Mesendoderm (in vitro differentiated cells): Measurements from ENCODE around the gene DUSP8.

Source experiments
- DNase-seq: peaks from one replicate; pipeline ENCODE4 v3.0.0; 2013
- H2AK5ac ChIP-seq: 2 replicates; pipeline ENCODE4 v1.6.1; 2013; ENCODE audit warnings: low read length, inconsistent platforms
- H2BK120ac ChIP-seq: 2 replicates; pipeline ENCODE4 v1.6.1; 2013; ENCODE audit warnings: low read depth, mild to moderate bottlenecking, low read length, moderate library complexity, mixed read lengths
- H2BK15ac ChIP-seq: replicated peaks from 2 replicates; pipeline ENCODE4 v1.6.1; 2013; ENCODE audit warnings: low read depth, mild to moderate bottlenecking, moderate library complexity
- H2BK5ac ChIP-seq: 2 replicates; pipeline ENCODE4 v1.6.1; 2013; ENCODE audit warnings: low read length, inconsistent platforms
- H3K18ac ChIP-seq: 2 replicates; pipeline ENCODE4 v1.6.1; 2013; ENCODE audit warnings: mild to moderate bottlenecking, low read length, mixed read lengths
- H3K23ac ChIP-seq: one replicate; pipeline ENCODE4 v1.6.1; 2013; ENCODE audit warnings: low read length
- H3K27ac ChIP-seq: 2 replicates; pipeline ENCODE4 v1.5.1; 2013; ENCODE audit warnings: low read depth, mild to moderate bottlenecking, inconsistent platforms, low read length, moderate library complexity
- H3K27me3 ChIP-seq: 2 replicates; pipeline ENCODE4 v1.6.1; 2013; ENCODE audit warnings: low read length, control low read depth, mild to moderate bottlenecking, inconsistent platforms; ENCODE audit not compliant: insufficient read depth, poor library complexity
- H3K36me3 ChIP-seq: 2 replicates; pipeline ENCODE4 v1.6.1; 2013; ENCODE audit warnings: low read length, inconsistent platforms; ENCODE audit not compliant: control insufficient read depth, insufficient read depth
- H3K4ac ChIP-seq: one replicate; pipeline ENCODE4 v1.6.1; 2013; ENCODE audit warnings: low read depth, mild to moderate bottlenecking, low read length, moderate library complexity
- H3K4me1 ChIP-seq: 2 replicates; pipeline ENCODE4 v1.6.1; 2013; ENCODE audit warnings: low read depth, low read length, inconsistent platforms; ENCODE audit not compliant: control insufficient read depth
- H3K4me2 ChIP-seq: 2 replicates; pipeline ENCODE4 v1.6.1; 2013; ENCODE audit warnings: low read length
- H3K4me3 ChIP-seq: 2 replicates; pipeline ENCODE4 v1.5.1; 2013; ENCODE audit warnings: mild to moderate bottlenecking, low read length
- H3K56ac ChIP-seq: one replicate; pipeline ENCODE4 v1.6.1; 2013; ENCODE audit warnings: low read length
- H3K79me1 ChIP-seq: 2 replicates; pipeline ENCODE4 v1.6.1; 2013; ENCODE audit warnings: low read length, inconsistent platforms
- H3K79me2 ChIP-seq: 2 replicates; pipeline ENCODE4 v1.6.1; 2013; ENCODE audit warnings: mild to moderate bottlenecking, low read length; ENCODE audit not compliant: control insufficient read depth, insufficient read depth
- H3K9ac ChIP-seq: 2 replicates; pipeline ENCODE4 v1.6.1; 2013; ENCODE audit warnings: low read length, inconsistent platforms
- H4K5ac ChIP-seq: one replicate; pipeline ENCODE4 v1.6.1; 2013; ENCODE audit warnings: low read length
- H4K8ac ChIP-seq: one replicate; pipeline ENCODE4 v1.6.1; 2013; ENCODE audit warnings: low read depth, mild to moderate bottlenecking, control low read depth, low read length, moderate library complexity
- WGBS: extraction: QIAGEN DNeasy Blood & Tissue Kit; methylation state at CpG from one replicate; pipeline ENCODE4 v1.1.7; 2013; ENCODE audit warnings: low lambda C conversion rate, missing lambda C conversion rate; ENCODE audit not compliant: insufficient coverage; ENCODE audit errors: extremely low coverage; 5-methylcytosine and 5-hydroxymethylcytosine counted together

DUSP8 gene

GRCh38 chr11:1570531-1570895, 1.6 kb downstream of the DUSP8 start:
- Histone ChIP-seq H4K5ac (no peak overlapping the region), H4K8ac (no peak overlapping the region), H3K27me3 (peaks cover 16% of the 10 kb centered on the region), H3K27ac (no peak overlapping the region), H3K56ac (no peak overlapping the region), H3K9ac (no peak overlapping the region), H2AK5ac (no peak overlapping the region), H3K79me1 (no peaks in the 10 kb centered on the region), H3K18ac (no peak overlapping the region), H3K4ac (no peak overlapping the region), H2BK5ac (no peak overlapping the region), H2BK120ac (no peak overlapping the region), H3K23ac (no peak overlapping the region), H3K79me2 (no peaks in the 10 kb centered on the region), H3K36me3 (no peaks in the 10 kb centered on the region), H3K4me3 (no peak overlapping the region), H2BK15ac (no peak overlapping the region), H3K4me2 (no peak overlapping the region), H3K4me1 (peaks cover 6% of the 10 kb centered on the region)
- no peak for DNase-seq
- WGBS, result no CpG with 5 or more reads among the region's 8 CpGs

- H3K4me1 ChIP-seq, result peaks cover 6% of the 10 kb centered on the region
- peaks cover 16% of the 10 kb centered on the region for H3K27me3 ChIP-seq
- H3K9ac ChIP-seq, result no peak overlapping the region
- H4K8ac ChIP-seq, result no peak overlapping the region
- H3K36me3 ChIP-seq, result no peaks in the 10 kb centered on the region
- no peak overlapping the region for H3K23ac ChIP-seq
- no peak overlapping the region for H3K4me2 ChIP-seq
- H3K79me2 ChIP-seq, result no peaks in the 10 kb centered on the region
- H3K18ac ChIP-seq, result no peak overlapping the region
- H3K4me3 ChIP-seq, result no peak overlapping the region
- no peak overlapping the region for H2AK5ac ChIP-seq
- no peak overlapping the region for H3K56ac ChIP-seq
- DNase-seq, result no peak
- no peak overlapping the region for H2BK5ac ChIP-seq
- H2BK15ac ChIP-seq, result no peak overlapping the region
- no peak overlapping the region for H4K5ac ChIP-seq
- no peak overlapping the region for H3K4ac ChIP-seq
- no peak overlapping the region for H2BK120ac ChIP-seq
- no CpG with 5 or more reads among the region's 11 CpGs for WGBS
- H3K27ac ChIP-seq, result no peak overlapping the region
- no peaks in the 10 kb centered on the region for H3K79me1 ChIP-seq
These were observed 2.0 kb downstream of the DUSP8 start for GRCh38 chr11:1570001-1570453.

GRCh38 chr11:1569251-1569780, 2.8 kb downstream of the DUSP8 start:
- WGBS, result no CpG with 5 or more reads among the region's 14 CpGs
- no peak overlapping the region for H3K27ac ChIP-seq
- H3K4ac ChIP-seq, result no peak overlapping the region
- no peak overlapping the region for H3K9ac ChIP-seq
- H3K27me3 ChIP-seq, result peaks cover 16% of the 10 kb centered on the region
- no peak overlapping the region for H2BK120ac ChIP-seq
- H3K4me2 ChIP-seq, result no peak overlapping the region
- no peak overlapping the region for H4K5ac ChIP-seq
- H3K36me3 ChIP-seq, result no peaks in the 10 kb centered on the region
- no peak overlapping the region for H3K56ac ChIP-seq
- H3K4me3 ChIP-seq, result no peak overlapping the region
- no peak overlapping the region for H2BK5ac ChIP-seq
- DNase-seq, result no peak
- H2AK5ac ChIP-seq, result no peak overlapping the region
- peaks cover 6% of the 10 kb centered on the region for H3K4me1 ChIP-seq
- H3K79me2 ChIP-seq, result no peaks in the 10 kb centered on the region
- H3K79me1 ChIP-seq, result no peaks in the 10 kb centered on the region
- no peak overlapping the region for H3K18ac ChIP-seq
- no peak overlapping the region for H4K8ac ChIP-seq
- no peak overlapping the region for H2BK15ac ChIP-seq
- H3K23ac ChIP-seq, result no peak overlapping the region

- H3K56ac ChIP-seq, result no peak overlapping the region
- no peak overlapping the region for H3K23ac ChIP-seq
- H2BK15ac ChIP-seq, result no peak overlapping the region
- no peak overlapping the region for H4K8ac ChIP-seq
- H2AK5ac ChIP-seq, result no peak overlapping the region
- peaks cover 6% of the 10 kb centered on the region for H3K4me1 ChIP-seq
- no peak overlapping the region for H3K4ac ChIP-seq
- no peaks in the 10 kb centered on the region for H3K36me3 ChIP-seq
- H4K5ac ChIP-seq, result no peak overlapping the region
- H3K4me3 ChIP-seq, result no peak overlapping the region
- no peaks in the 10 kb centered on the region for H3K79me1 ChIP-seq
- H3K18ac ChIP-seq, result no peak overlapping the region
- no peaks in the 10 kb centered on the region for H3K79me2 ChIP-seq
- DNase-seq, result peak; percentile 96
- WGBS, result no CpG with 5 or more reads among the region's 13 CpGs
- no peak overlapping the region for H3K4me2 ChIP-seq
- H2BK120ac ChIP-seq, result no peak overlapping the region
- no peak overlapping the region for H3K27ac ChIP-seq
- H3K27me3 ChIP-seq, result peaks cover 7% of the 10 kb centered on the region
- no peak overlapping the region for H2BK5ac ChIP-seq
- H3K9ac ChIP-seq, result no peak overlapping the region
These were observed 3.6 kb downstream of the DUSP8 start for GRCh38 chr11:1568441-1568911.

GRCh38 chr11:1567721-1568100, 4.4 kb downstream of the DUSP8 start:
- Histone ChIP-seq H2BK5ac (no peak overlapping the region), H2AK5ac (no peak overlapping the region), H2BK15ac (no peak overlapping the region), H3K4me2 (no peak overlapping the region), H3K27ac (no peak overlapping the region), H3K18ac (no peak overlapping the region), H3K56ac (no peak overlapping the region), H3K4me1 (peaks cover 6% of the 10 kb centered on the region), H3K79me1 (no peaks in the 10 kb centered on the region), H4K8ac (no peak overlapping the region), H4K5ac (no peak overlapping the region), H3K9ac (no peak overlapping the region), H3K4me3 (no peak overlapping the region), H2BK120ac (no peak overlapping the region), H3K23ac (no peak overlapping the region), H3K36me3 (no peaks in the 10 kb centered on the region), H3K79me2 (no peaks in the 10 kb centered on the region), H3K27me3 (no peaks in the 10 kb centered on the region), H3K4ac (no peak overlapping the region)
- WGBS, result no CpG with 5 or more reads among the region's 7 CpGs
- no peak for DNase-seq

GRCh38 chr11:1567052-1567720, 4.9 kb downstream of the DUSP8 start:
- H3K56ac ChIP-seq, result no peak overlapping the region
- H3K27ac ChIP-seq, result no peak overlapping the region
- no peak overlapping the region for H3K4me2 ChIP-seq
- no peak overlapping the region for H3K4ac ChIP-seq
- H2BK15ac ChIP-seq, result no peak overlapping the region
- H2AK5ac ChIP-seq, result no peak overlapping the region
- peaks cover 6% of the 10 kb centered on the region for H3K4me1 ChIP-seq
- H3K18ac ChIP-seq, result no peak overlapping the region
- H4K8ac ChIP-seq, result no peak overlapping the region
- no peak overlapping the region for H3K23ac ChIP-seq
- H3K4me3 ChIP-seq, result no peak overlapping the region
- no peaks in the 10 kb centered on the region for H3K79me1 ChIP-seq
- H2BK5ac ChIP-seq, result no peak overlapping the region
- no peak overlapping the region for H2BK120ac ChIP-seq
- H4K5ac ChIP-seq, result no peak overlapping the region
- DNase-seq, result no peak
- no peaks in the 10 kb centered on the region for H3K79me2 ChIP-seq
- H3K36me3 ChIP-seq, result no peaks in the 10 kb centered on the region
- WGBS, result no CpG with 5 or more reads among the region's 13 CpGs
- H3K9ac ChIP-seq, result no peak overlapping the region
- no peaks in the 10 kb centered on the region for H3K27me3 ChIP-seq
